ENCODE results near the gene PNPLA8. TPM values are rescaled to one million over a fixed set of nuclear protein-coding genes. Genes with fewer than 3 reads are reported as not detected.

PNPLA8 gene
- total and polyA plus RNA-seq, 4 donors = 14.7 to 30.3 (median 23.0) TPM

DNA sequence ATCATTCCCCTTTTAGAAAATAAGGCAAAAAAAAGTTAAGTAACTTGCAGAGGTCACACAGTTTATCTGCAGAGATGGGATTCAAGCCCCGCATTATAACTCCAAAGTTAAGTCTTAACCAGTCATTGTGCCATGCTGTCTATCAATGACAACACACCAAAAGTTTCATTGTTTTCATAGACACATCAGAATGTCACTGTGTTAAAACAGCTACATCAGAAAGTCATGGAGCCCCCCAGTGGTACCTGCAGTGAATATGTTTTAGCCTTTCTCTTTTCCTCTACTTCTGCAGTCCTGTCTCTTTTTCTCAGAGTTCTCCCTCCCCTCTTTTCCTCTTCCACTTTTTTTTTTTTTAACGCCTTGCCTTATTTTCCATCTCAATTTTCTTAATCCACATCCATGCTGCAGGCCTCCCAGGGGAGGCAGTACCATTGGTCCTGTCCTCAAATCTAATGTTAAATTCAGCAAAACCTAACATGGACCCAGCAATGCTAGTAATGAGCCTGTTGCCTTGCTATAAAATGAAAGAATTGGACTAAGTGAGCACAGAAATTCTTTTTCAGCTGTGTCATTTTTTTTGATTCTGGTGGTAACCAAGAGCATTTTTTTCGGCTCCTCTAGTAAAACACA is 65.9 kb downstream of the PNPLA8 start (continued):
- TF ChIP-seq HNF4G (IDR thresholded peaks at IDR 0.05) = no peak

DNA sequence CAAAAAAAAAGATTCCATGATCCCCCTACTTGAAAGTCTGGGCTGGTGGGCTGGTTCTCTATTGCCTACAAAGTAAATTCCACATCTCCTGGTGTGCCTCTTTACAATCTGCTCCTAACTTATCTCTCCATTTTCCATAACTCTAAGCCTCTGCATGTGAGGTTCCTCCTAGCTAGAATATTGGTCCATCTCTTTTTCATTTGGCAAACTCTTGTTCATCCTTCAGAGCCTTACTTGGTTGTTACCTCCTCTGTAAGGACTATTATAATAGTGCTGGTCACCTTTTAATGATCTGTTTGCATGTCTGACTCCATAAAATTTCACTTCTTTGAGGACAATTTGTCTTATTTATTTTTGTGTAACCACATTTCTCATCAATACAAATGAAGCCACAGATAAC is 68.1 kb downstream of the PNPLA8 start:
- no peaks in the 10 kb centered on the region for H3K9me3 ChIP-seq (ENCODE audit: control insufficient read depth in 4 of 4, low read length in 3 of 4)
- TF ChIP-seq HNF4G (IDR thresholded peaks at IDR 0.05) (no peak), NR2F2 (IDR thresholded peaks at IDR 0.05) (no peak), HNF4A (conservative IDR thresholded peaks at IDR 0.05) (no peak), JUND (IDR thresholded peaks at IDR 0.05) (no peak)
- TF ChIP-seq, protein P1, sequence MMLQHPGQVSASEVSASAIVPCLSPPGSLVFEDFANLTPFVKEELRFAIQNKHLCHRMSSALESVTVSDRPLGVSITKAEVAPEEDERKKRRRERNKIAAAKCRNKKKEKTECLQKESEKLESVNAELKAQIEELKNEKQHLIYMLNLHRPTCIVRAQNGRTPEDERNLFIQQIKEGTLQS (IDR thresholded peaks at IDR 0.05) = no peak
- TF ChIP-seq, protein P2, sequence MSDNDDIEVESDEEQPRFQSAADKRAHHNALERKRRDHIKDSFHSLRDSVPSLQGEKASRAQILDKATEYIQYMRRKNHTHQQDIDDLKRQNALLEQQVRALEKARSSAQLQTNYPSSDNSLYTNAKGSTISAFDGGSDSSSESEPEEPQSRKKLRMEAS (IDR thresholded peaks at IDR 0.05) = no peak
- no peak for DNase-seq (ENCODE audit: low spot score)
- no peak overlapping the region for H3K9ac ChIP-seq (ENCODE audit: low read depth in 1 of 2, low read length in 2 of 2)
- H3K27me3 ChIP-seq (ENCODE audit: control insufficient read depth in 4 of 4, insufficient read depth in 4 of 4, low read length in 3 of 4) = peaks cover 0 to 13% (median 6%) of the 10 kb centered on the region in 4 donors
- H3K4me3 ChIP-seq (ENCODE audit: low read depth in 1 of 3, low read length in 3 of 3) = no peak overlapping the region
- H3K36me3 ChIP-seq (ENCODE audit: control insufficient read depth in 4 of 4, insufficient read depth in 3 of 4, low read depth in 1 of 4, low read length in 3 of 4) = no peaks in the 10 kb centered on the region
- no peak overlapping the region for H3K27ac ChIP-seq (ENCODE audit: low read depth in 1 of 2, low read length in 2 of 2)
- H3K4me1 ChIP-seq (ENCODE audit: control insufficient read depth in 4 of 4, insufficient read depth in 4 of 4, low read length in 3 of 4) = peaks cover 4 to 23% (median 13%) of the 10 kb centered on the region in 4 donors

DNA sequence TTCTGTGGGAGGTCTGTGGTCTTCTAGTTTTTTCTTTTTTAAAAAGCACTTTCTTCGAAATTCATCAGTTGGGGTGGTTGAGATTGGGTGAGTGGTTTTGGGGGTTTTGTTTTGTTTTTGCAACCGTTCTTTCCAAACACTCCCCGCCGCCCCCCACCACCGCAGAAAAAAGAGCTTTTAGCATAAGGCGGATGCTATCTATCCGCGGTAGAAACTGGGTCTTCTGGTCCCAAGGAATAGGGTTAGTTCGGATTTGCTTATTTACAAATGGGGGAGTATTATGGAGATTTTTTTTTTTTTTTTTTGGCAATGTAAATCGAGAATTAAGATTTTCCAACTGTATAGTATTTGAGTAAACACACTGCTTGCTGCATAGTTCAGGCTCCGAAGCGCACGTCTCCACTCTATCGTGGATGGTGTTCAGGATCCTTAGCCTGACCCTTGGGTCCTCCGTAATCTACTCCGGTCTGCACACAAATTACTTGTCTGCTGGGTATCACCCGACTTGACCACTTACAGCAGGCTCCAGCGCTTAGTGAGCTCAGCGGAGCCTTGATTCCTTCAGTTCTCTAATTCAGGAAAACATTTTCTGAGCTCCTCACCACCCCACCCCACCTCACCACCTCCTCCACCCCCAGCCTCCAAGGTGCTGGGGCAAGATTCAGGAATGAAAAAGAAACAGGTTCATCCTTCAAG is 68.9 kb downstream of the PNPLA8 start:
- H3K4me1 ChIP-seq (ENCODE audit: control insufficient read depth in 4 of 4, insufficient read depth in 4 of 4, low read length in 3 of 4) = peaks cover 4 to 23% (median 13%) of the 10 kb centered on the region in 4 donors
- DNase-seq (ENCODE audit: low spot score) = no peak
- no peak overlapping the region for H3K9ac ChIP-seq (ENCODE audit: low read depth in 1 of 2, low read length in 2 of 2)
- no peaks in the 10 kb centered on the region for H3K36me3 ChIP-seq (ENCODE audit: control insufficient read depth in 4 of 4, insufficient read depth in 3 of 4, low read depth in 1 of 4, low read length in 3 of 4)
- peaks cover 0 to 13% (median 6%) of the 10 kb centered on the region in 4 donors for H3K27me3 ChIP-seq (ENCODE audit: control insufficient read depth in 4 of 4, insufficient read depth in 4 of 4, low read length in 3 of 4)
- H3K4me3 ChIP-seq (ENCODE audit: low read depth in 1 of 3, low read length in 3 of 3) = peak overlapping the region in 1 of 3 donors; percentile 56
- no peak overlapping the region for H3K27ac ChIP-seq (ENCODE audit: low read depth in 1 of 2, low read length in 2 of 2)
- no peaks in the 10 kb centered on the region for H3K9me3 ChIP-seq (ENCODE audit: control insufficient read depth in 4 of 4, low read length in 3 of 4)
- 11% methylated on average over 19 of the region's 19 CpGs for WGBS
- TF ChIP-seq EGR1 (IDR thresholded peaks at IDR 0.05; ENCODE audit: low read depth in 2 of 2) (no peak), FOXA2 (IDR thresholded peaks at IDR 0.05) (no peak), RXRA (IDR thresholded peaks at IDR 0.05) (no peak), HNF4G (IDR thresholded peaks at IDR 0.05) (no peak), SP1 (IDR thresholded peaks at IDR 0.05) (no peak), JUND (IDR thresholded peaks at IDR 0.05) (no peak), YY1 (IDR thresholded peaks at IDR 0.05) (no peak), FOXA1 (IDR thresholded peaks at IDR 0.05) (no peak), GABPA (IDR thresholded peaks at IDR 0.05 in 1 of 2, conservative IDR thresholded peaks at IDR 0.05 in 1 of 2) (no peak), RAD21 (IDR thresholded peaks at IDR 0.05) (no peak), TAF1 (conservative IDR thresholded peaks at IDR 0.05) (no peak), NR2F2 (IDR thresholded peaks at IDR 0.05) (no peak), HNF4A (conservative IDR thresholded peaks at IDR 0.05) (no peak)
- TF ChIP-seq, protein P2 (IDR thresholded peaks at IDR 0.05) = no peak
- TF ChIP-seq, protein P3, sequence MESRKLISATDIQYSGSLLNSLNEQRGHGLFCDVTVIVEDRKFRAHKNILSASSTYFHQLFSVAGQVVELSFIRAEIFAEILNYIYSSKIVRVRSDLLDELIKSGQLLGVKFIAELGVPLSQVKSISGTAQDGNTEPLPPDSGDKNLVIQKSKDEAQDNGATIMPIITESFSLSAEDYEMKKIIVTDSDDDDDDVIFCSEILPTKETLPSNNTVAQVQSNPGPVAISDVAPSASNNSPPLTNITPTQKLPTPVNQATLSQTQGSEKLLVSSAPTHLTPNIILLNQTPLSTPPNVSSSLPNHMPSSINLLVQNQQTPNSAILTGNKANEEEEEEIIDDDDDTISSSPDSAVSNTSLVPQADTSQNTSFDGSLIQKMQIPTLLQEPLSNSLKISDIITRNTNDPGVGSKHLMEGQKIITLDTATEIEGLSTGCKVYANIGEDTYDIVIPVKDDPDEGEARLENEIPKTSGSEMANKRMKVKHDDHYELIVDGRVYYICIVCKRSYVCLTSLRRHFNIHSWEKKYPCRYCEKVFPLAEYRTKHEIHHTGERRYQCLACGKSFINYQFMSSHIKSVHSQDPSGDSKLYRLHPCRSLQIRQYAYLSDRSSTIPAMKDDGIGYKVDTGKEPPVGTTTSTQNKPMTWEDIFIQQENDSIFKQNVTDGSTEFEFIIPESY (IDR thresholded peaks at IDR 0.05) = no peak
- TF ChIP-seq, protein P4, sequence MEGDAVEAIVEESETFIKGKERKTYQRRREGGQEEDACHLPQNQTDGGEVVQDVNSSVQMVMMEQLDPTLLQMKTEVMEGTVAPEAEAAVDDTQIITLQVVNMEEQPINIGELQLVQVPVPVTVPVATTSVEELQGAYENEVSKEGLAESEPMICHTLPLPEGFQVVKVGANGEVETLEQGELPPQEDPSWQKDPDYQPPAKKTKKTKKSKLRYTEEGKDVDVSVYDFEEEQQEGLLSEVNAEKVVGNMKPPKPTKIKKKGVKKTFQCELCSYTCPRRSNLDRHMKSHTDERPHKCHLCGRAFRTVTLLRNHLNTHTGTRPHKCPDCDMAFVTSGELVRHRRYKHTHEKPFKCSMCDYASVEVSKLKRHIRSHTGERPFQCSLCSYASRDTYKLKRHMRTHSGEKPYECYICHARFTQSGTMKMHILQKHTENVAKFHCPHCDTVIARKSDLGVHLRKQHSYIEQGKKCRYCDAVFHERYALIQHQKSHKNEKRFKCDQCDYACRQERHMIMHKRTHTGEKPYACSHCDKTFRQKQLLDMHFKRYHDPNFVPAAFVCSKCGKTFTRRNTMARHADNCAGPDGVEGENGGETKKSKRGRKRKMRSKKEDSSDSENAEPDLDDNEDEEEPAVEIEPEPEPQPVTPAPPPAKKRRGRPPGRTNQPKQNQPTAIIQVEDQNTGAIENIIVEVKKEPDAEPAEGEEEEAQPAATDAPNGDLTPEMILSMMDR (IDR thresholded peaks at IDR 0.05; ENCODE audit: low read depth, low read length, missing input control) = no peak
- TF ChIP-seq, protein P1 (IDR thresholded peaks at IDR 0.05) = no peak
- TF ChIP-seq, protein P5, sequence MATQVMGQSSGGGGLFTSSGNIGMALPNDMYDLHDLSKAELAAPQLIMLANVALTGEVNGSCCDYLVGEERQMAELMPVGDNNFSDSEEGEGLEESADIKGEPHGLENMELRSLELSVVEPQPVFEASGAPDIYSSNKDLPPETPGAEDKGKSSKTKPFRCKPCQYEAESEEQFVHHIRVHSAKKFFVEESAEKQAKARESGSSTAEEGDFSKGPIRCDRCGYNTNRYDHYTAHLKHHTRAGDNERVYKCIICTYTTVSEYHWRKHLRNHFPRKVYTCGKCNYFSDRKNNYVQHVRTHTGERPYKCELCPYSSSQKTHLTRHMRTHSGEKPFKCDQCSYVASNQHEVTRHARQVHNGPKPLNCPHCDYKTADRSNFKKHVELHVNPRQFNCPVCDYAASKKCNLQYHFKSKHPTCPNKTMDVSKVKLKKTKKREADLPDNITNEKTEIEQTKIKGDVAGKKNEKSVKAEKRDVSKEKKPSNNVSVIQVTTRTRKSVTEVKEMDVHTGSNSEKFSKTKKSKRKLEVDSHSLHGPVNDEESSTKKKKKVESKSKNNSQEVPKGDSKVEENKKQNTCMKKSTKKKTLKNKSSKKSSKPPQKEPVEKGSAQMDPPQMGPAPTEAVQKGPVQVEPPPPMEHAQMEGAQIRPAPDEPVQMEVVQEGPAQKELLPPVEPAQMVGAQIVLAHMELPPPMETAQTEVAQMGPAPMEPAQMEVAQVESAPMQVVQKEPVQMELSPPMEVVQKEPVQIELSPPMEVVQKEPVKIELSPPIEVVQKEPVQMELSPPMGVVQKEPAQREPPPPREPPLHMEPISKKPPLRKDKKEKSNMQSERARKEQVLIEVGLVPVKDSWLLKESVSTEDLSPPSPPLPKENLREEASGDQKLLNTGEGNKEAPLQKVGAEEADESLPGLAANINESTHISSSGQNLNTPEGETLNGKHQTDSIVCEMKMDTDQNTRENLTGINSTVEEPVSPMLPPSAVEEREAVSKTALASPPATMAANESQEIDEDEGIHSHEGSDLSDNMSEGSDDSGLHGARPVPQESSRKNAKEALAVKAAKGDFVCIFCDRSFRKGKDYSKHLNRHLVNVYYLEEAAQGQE (IDR thresholded peaks at IDR 0.05) = no peak
